Psoas muscle (tissue), 8 donors: ENCODE data around the gene SEPHS2. TPM values are rescaled to one million over a fixed set of nuclear protein-coding genes. Genes with fewer than 3 reads are reported as not detected.

ENCODE experiments used
- ATAC-seq, 4 donors: fragments of 200-7000 bp; cut with Tn5 transposase; one replicate each; pipeline ENCODE4 v1.9.1; 2020; ENCODE audit warnings: moderate library complexity in 3 of 4, mild to moderate bottlenecking in 2 of 4
- DNase-seq, 2 donors: peaks; one replicate each; pipeline ENCODE4 v3.0.0-alpha.2; 2020
- H3K27ac ChIP-seq: fragments of 200-600 bp; one replicate; pipeline ENCODE4 v1.8.0; 2022
- H3K27me3 ChIP-seq, 3 donors: fragments of 200-600 bp in 1 of 3; one replicate each; pipeline versions ENCODE4 v1.6.1 to v1.8.0; 2013 to 2022; ENCODE audit warnings: low read length in 2 of 3, mild to moderate bottlenecking in 2 of 3, moderate library complexity in 1 of 3; ENCODE audit not compliant: insufficient read depth in 3 of 3
- H3K36me3 ChIP-seq, 2 donors: fragments of 200-600 bp in 1 of 2; one replicate each; pipeline versions ENCODE4 v1.6.1 to v1.8.0; 2013 to 2022; ENCODE audit warnings: low read depth in 1 of 2, mild to moderate bottlenecking in 1 of 2, moderate library complexity in 1 of 2; ENCODE audit not compliant: insufficient read depth in 1 of 2
- H3K4me1 ChIP-seq: fragments of 200-600 bp; one replicate; pipeline ENCODE4 v1.8.0; 2022
- H3K4me3 ChIP-seq: fragments of 200-600 bp; one replicate; pipeline ENCODE4 v1.8.0; 2022; ENCODE audit warnings: mild to moderate bottlenecking
- H3K9me3 ChIP-seq: fragments of 200-600 bp; one replicate; pipeline ENCODE4 v1.8.0; 2022
- WGBS, 3 donors: extraction: QIAGEN DNeasy Blood & Tissue Kit; methylation state at CpG; one replicate each; pipeline versions ENCODE4 v1.1.6 to v1.1.7; 2013; 5-methylcytosine and 5-hydroxymethylcytosine counted together
- intact Hi-C, 2 donors: fragments of 100-400 bp; cut with DNase I; formaldehyde crosslinking; loops; one replicate each; pipeline versions ENCODE4 v1.11.0 to v1.14.2; 2022
- polyA plus RNA-seq, 3 donors: library from polyadenylated mRNA; stranded (reverse); fragments of 200-250 nt; gene quantifications; one replicate each; pipeline ENCODE4 v1.2.3, GENCODE V29; 2013
- total RNA-seq, 4 donors: library from RNA; stranded (reverse); fragmentation: NEBNext Ultra II Directional in 2 of 4; extraction: Animal tissue kit (Norgen Biotek cat#: 25700) in 2 of 4; gene quantifications; one replicate each; pipeline versions ENCODE4 v1.2.1 to v1.2.4, GENCODE V29; 2021 to 2023
- TF ChIP-seq, protein P1 (sequence below): fragments of 200-600 bp; IDR thresholded peaks from one replicate; pipeline ENCODE4 v1.8.0; 2022; ENCODE audit warnings: antibody characterized with exemption
- donor health status: healthy with polysubstance abuse.
- donor health status: DM: no; HTN: no; CAD: no; lungs with moderate emphysema.
- donor health status: Bipolar disorder and iron deficiency.
- donor health status: healthy.
- donor health status: DM: yes; HTN: yes; CAD: no.
- donor health status: DM: no; HTN: no; CAD: no.
- donor health status: DM: no; HTN: no; CAD: no.
- donor health status: DM: yes; HTN: yes; CAD: no.

The SEPHS2 gene
- total and polyA plus RNA-seq, 7 donors, result 25.4 to 96.7 (median 59.8) TPM

DNA sequence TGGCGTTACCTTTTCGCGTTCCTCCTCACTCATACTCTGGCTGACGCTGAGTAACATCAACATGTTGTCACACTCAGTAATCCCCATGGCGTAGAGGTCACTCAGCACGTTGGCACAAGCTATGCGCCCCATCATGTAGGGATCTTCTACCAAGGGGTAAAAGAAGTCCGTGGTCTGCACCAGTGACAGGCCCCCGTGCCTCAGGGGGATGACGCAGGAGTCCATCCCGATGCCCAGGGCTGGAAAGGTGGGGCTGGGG lies 596 bp downstream of the SEPHS2 start:
- Histone ChIP-seq H3K4me1 (peaks cover 22% of the 10 kb centered on the region), H3K27me3 (no peaks in the 10 kb centered on the region), H3K4me3 (peak overlapping the region; percentile 97), H3K27ac (peak overlapping the region; percentile 100), H3K36me3 (peaks cover 0 to 17% of the 10 kb centered on the region in 2 donors), H3K9me3 (no peaks in the 10 kb centered on the region)
- intact Hi-C loops, result loop anchor here (1.0 to 10.0 kb wide), 3 partner anchors 82 to 190 kb away; partner anchors contain the start of gene ZNF768 (in 1 of the 2)
- TF ChIP-seq, protein P1, sequence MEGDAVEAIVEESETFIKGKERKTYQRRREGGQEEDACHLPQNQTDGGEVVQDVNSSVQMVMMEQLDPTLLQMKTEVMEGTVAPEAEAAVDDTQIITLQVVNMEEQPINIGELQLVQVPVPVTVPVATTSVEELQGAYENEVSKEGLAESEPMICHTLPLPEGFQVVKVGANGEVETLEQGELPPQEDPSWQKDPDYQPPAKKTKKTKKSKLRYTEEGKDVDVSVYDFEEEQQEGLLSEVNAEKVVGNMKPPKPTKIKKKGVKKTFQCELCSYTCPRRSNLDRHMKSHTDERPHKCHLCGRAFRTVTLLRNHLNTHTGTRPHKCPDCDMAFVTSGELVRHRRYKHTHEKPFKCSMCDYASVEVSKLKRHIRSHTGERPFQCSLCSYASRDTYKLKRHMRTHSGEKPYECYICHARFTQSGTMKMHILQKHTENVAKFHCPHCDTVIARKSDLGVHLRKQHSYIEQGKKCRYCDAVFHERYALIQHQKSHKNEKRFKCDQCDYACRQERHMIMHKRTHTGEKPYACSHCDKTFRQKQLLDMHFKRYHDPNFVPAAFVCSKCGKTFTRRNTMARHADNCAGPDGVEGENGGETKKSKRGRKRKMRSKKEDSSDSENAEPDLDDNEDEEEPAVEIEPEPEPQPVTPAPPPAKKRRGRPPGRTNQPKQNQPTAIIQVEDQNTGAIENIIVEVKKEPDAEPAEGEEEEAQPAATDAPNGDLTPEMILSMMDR, result no peak
- 21 to 24% (median 24%) methylated on average over 11 of the region's 11 CpGs for WGBS, 3 donors
- ATAC-seq, result no peak
- DNase-seq, result peak in 1 of 2 donors; percentile 22

DNA sequence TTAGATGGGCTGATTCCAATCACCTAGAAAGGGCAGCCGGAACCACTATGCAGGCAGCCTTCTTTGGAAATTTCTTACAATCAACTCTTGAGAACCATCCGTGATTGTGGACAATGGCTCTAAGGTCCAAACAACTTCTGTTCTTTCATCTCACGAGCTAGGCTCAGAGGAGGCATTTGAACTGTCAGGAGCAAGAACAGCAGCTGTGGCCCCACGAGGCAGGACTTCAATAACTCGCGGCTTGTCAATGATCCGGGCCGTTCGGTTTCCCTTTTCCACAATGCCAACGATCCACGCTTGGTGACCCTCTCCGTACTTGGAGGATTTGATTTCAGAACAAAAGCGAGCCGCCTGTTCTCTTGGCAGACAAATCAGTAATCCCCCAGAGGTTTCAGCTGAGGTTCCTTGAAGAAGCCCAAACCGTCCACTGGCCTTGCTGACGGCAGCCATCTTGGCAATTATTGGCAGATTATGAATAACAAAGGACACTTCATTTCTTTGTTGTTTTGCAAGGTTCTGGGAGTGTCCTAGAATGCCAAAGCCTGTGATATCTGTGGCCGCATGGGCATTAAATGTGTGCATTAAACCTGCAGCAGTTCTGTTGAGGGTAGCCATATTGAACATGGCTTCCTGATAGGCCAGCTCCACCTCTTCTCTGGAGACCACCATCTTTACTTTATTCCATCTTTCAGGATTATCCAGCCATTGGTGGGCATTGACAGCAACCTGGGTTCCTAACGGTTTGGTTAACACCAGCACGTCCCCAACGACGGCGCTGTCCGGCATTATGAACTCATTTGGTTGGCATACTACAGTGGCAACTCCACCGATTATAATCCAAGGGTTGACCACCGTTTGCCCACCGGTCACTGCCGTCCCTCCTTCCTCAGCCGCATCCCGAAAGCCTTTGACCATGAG lies 1.2 kb downstream of the SEPHS2 start:
- TF ChIP-seq, protein P1, result no peak
- peak overlapping the region; percentile 97 for H3K4me3 ChIP-seq
- peaks cover 22% of the 10 kb centered on the region for H3K4me1 ChIP-seq
- no peak for ATAC-seq
- 86 to 90% (median 87%) methylated on average over 29 of the region's 29 CpGs for WGBS, 3 donors
- no peaks in the 10 kb centered on the region for H3K27me3 ChIP-seq
- intact Hi-C loops, result loop anchor here (1.0 to 10.0 kb wide), 3 partner anchors 83 to 190 kb away; partner anchors contain the start of gene ZNF768 (in 1 of the 2)
- peak overlapping the region; percentile 100 for H3K27ac ChIP-seq
- DNase-seq, result no peak
- no peaks in the 10 kb centered on the region for H3K9me3 ChIP-seq
- H3K36me3 ChIP-seq, result peaks cover 0 to 17% of the 10 kb centered on the region in 2 donors

DNA sequence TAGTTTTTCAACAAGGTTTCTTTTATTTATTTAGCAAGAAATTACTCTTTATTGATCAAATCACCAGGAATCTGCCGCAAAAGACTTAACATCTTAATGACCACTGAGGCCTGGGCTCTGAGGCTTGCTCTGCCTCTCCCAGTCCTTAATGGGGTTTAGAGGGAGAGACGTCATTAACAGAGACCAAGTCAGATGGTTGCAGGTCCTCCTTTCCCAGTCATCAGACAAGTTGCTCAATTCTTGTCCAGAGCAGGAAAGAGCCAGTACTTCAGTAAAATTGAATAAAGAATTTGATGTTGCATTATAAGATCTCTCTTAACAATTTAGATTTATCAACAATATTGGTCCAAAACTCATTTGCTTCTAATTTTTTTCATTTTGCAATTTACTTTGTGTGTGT lies 2.0 kb downstream of the SEPHS2 start:
- ATAC-seq (no peak), DNase-seq (no peak)
- intact Hi-C loops, result loop anchor here (1.0 to 10.0 kb wide), 2 partner anchors 13 to 191 kb away; partner anchors contain the start of gene DCTPP1 (in 1 of the 2)
- no peaks in the 10 kb centered on the region for H3K27me3 ChIP-seq
- H3K4me3 ChIP-seq, result peak overlapping the region; percentile 97
- WGBS, 3 donors, result 63 to 78% (median 69%) methylated on average over 2 of the region's 2 CpGs
- H3K27ac ChIP-seq, result peak overlapping the region; percentile 9
- TF ChIP-seq, protein P1, result no peak
- H3K4me1 ChIP-seq, result peaks cover 22% of the 10 kb centered on the region
- no peaks in the 10 kb centered on the region for H3K9me3 ChIP-seq
- H3K36me3 ChIP-seq, result peaks cover 0 to 17% of the 10 kb centered on the region in 2 donors

DNA sequence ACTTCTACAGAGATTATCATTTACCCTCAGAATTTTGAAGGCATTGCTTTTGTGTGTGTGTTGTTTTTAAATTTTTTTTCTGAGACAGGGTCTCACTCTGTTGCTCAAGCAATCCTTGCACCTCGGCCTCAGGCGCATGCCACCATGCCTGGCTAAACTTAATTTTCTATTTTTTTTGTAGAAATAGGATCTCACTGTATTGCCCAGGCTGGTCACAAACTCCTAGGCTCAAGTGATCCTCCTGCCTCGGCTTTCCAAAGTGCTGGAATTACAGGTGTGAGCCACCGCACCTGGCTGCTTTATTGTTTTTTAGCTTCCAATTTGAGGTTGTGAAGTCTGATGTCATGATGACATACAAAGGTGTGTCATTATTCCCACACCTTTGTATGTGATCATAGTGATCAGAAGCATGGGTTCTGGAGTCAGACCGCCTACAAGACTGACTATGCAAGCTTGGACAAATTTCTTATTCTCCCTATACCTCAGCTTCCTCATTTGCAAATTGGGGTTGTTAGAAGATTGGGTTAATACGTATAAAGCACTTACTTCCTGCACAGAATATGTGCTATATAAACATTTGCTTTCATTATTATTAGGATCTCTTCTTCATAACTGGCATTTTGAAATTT lies 5.8 kb downstream of the SEPHS2 start:
- ATAC-seq (no peak), DNase-seq (no peak)
- 86 to 91% (median 88%) methylated on average over 6 of the region's 6 CpGs for WGBS, 3 donors
- TF ChIP-seq, protein P1, result no peak
- Histone ChIP-seq H3K4me1 (peaks cover 16% of the 10 kb centered on the region), H3K4me3 (no peak overlapping the region), H3K36me3 (peaks cover 0 to 17% of the 10 kb centered on the region in 2 donors), H3K27me3 (no peaks in the 10 kb centered on the region), H3K9me3 (no peaks in the 10 kb centered on the region), H3K27ac (no peak overlapping the region)
- intact Hi-C loops, result loop anchor here in 1 of 2 donors (10.0 kb wide), 1 partner anchor 195 kb away; no protein-coding TSS in a partner anchor
